Amniotic epithelial cell (primary cell): Measurements from ENCODE around the gene DUSP14.
A peak's percentile ranks its signal among the peaks of the same experiment; 100 is the strongest.
"Not testable (repeated sequence)": the region's sequence is repeated elsewhere in the genome, so short reads cannot be mapped to it uniquely, and the experiment has no call there.

Experiments
- DNase-seq: peaks from one replicate; pipeline ENCODE4 v3.0.0-alpha.2; 2010; ENCODE audit warnings: low read depth

DUSP14 gene

DNA sequence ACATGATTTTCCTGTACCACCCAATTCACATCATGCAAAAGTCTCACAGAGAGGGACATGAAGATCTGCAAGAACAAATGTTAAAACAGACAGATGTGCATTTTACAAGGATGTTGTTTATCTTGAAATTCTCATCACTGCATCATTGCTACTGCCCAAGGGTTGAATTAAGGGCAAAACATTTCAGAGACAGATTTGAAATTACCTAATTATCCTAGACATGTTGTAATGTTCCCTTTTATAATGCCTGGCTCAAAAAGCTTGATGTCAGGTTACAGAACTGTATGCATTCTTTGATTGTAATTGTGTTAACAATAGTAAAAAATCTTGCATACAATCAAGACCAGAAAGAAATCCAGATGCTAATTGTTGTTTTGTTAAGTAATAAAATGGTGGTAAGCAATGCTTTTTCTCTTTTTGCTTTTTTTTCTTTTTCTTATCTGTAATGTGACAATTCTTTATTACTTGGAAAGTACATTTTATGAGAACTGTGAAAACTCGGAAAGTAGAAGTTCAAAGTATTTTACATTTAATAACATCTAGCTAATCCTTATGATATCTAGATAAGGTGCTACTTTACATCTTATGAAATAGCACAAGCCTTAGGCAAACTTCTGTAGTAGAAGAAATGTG, 3.6 kb upstream of the DUSP14 start:
- peak; percentile 44 for DNase-seq

DNA sequence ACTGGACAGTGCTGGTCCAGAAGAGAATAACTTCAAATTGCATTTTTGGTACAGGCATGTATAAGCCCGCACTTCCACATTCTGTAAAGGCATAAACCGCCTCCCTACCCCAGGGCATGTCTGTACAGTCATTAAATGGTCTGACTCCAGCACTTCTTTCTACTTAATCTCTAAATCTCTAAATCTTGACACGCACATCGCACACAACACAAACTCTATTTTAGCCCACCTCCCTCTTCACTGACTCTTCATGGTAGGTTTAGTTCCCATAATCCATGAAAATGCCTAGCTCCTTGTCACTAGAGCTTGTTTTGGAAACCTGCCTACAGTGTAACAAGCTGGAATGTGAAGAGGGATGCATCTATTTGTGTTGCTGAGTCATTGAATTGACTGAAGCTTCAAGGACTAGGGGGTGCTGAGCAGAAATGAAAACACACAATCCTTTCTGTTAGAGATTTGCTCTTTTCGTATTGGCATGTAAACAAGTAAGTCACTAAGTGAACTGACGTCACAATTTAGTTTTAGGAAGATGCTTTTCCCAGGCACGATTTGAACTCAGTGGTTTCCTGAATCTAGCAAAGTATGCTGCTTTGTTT, 1.6 kb upstream of the DUSP14 start:
- peak; percentile 92 for DNase-seq

- peak; percentile 89 for DNase-seq
These were observed 989 bp upstream of the DUSP14 start for GRCh38 chr17:37488607-37489196.

DNA sequence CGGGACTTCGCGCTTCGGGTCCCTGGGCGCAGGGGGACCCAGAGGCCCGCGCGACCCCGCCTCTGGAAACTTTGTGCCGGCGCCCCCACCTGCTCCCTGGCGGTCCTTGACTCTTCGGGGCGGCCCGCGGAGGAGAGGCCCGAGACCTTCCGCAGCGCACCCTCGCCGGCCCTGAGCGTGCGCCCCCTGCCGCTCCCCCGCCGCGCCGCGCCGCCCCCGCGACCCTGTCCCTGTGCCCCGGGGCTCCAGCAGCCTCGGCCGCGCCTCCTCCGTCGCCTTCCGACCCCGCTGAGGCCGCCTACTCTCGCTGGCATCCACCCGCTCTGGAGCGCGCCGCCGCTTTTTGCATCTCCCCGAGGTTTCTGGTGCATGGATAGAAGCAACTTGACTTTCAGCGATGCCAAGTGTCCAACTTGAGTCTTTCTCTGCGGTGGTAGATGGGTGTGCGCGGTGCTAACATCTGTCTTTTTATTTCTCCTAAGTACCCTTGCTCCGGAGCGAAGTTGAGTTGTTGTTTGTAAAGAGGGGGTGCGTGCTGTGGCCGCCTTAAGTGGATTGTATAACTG, 414 bp downstream of the DUSP14 start:
- peak; percentile 48 for DNase-seq

DNA sequence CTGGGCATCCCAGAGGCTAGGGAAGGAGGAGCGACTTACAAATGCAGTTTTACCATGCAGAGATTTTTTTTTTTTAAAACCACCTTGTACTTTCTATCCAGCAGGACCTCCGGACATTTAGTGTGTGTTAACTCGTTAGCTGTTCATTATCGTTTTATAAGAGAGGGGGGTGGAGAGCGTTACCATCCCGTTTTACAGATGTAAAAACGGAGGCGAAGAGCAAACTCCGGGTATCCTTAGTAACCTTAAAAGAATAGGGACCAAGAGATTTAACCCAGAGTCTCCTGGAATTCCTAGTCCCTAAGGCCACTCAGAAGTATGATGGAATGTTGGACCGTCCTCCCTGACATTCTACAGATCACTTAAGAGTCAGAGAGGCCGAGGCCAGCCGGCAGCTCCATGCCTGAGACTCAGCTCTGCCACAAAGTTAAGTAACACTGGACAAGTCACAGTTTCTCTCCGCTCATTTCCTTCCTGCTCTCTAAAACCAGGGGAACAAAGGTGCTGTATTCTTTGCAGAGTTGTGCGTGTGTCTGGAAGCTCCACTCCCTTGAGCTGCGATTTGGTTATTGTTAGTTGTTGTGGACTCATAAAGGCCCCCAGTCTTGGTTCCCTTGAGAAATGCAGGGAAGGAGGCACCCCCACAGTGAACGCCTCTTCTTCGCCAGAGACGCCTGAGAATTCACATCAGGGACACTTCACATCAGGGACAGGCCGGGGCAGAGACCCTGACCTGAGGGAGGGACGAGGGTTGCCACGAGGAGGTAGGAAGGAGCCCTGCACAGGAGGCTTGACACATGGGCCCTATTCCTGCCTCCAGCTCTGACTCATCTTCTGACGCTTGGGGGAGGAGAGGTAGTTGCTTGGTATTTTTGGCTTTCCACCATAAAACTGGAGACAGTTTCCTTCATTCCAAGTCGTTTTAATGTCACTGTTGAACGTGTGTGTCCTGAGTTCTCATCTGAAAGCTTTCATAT, 1.2 kb downstream of the DUSP14 start:
- peak; percentile 74 for DNase-seq

GRCh38 chr17:37492167-37492566, 2.5 kb downstream of the DUSP14 start:
- no peak for DNase-seq

GRCh38 chr17:37493249-37494027, 3.7 kb downstream of the DUSP14 start:
- DNase-seq, result peak; percentile 89

GRCh38 chr17:37494401-37494831, 4.7 kb downstream of the DUSP14 start:
- DNase-seq, result peak; percentile 29

- no peak for DNase-seq
These were observed 5.3 kb downstream of the DUSP14 start for GRCh38 chr17:37494971-37495370.

DNA sequence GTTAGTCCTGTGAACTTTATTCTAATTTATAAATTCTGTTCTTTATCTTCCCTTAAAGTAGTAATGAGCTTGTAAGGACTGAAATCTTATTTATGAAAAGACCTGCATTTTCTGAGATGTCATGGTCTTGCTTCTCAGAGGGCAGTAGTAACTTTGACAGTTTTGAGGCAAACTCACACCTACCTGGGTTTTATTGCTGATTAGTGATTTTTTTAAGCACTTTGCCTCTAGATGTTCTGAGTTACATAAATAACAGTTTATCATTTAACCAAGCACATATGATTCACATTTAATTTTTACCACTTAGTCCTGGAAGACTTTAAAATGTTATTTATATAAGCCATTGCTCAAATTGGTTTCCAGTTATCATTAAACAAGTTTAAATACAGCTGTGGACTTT, 10.7 kb downstream of the DUSP14 start:
- DNase-seq, result no peak

- no peak for DNase-seq
These were observed 12.6 kb downstream of the DUSP14 start for GRCh38 chr17:37502009-37502936.

GRCh38 chr17:37503148-37503547, 13.5 kb downstream of the DUSP14 start:
- no peak for DNase-seq

GRCh38 chr17:37505333-37505732, 15.6 kb downstream of the DUSP14 start:
- DNase-seq, result no peak

GRCh38 chr17:37506678-37507077, 17.0 kb downstream of the DUSP14 start:
- peak; percentile 26 for DNase-seq

GRCh38 chr17:37507111-37507510, 17.4 kb downstream of the DUSP14 start:
- no peak for DNase-seq

GRCh38 chr17:37510056-37510455, 20.4 kb downstream of the DUSP14 start:
- no peak for DNase-seq

DNA sequence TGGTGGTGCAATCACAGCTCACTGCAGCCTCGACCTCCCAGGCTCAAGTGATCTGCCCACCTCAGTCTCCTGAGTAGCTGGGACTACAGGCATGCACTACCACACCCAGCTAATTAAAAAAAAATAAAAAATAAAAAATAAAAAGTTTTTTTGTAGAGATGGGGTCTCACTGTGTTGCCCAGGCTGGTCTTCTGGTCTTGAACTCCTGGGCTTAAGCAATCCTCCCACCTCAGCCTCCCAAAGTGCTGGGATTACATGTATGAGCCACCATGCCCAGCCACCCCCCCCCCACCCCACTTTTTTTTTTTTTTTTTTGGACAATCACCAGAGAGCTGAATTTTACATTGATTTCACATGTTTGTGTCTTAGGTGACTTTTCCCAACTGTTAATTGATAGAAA, 22.0 kb downstream of the DUSP14 start:
- not testable (repeated sequence) for DNase-seq

DNA sequence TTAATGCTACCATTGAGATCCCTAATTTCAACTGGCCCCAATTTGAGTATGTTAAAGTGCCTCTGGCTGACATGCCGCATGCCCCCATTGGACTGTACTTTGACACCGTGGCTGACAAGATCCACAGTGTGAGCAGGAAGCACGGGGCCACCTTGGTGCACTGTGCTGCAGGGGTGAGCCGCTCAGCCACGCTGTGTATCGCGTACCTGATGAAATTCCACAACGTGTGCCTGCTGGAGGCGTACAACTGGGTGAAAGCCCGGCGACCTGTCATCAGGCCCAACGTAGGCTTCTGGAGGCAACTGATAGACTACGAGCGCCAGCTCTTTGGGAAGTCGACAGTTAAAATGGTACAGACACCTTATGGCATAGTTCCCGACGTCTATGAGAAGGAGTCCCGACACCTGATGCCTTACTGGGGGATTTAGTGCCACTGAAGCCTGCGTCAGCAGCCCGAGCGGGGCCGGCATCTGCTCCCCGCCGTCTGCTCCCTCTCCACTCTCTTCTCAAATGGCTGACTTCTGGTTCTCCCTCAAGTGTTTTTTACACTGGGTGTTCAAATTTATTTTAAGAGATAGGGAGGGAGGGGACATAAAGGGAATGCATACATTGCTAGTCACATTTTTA, 22.9 kb downstream of the DUSP14 start:
- DNase-seq, result no peak

DNA sequence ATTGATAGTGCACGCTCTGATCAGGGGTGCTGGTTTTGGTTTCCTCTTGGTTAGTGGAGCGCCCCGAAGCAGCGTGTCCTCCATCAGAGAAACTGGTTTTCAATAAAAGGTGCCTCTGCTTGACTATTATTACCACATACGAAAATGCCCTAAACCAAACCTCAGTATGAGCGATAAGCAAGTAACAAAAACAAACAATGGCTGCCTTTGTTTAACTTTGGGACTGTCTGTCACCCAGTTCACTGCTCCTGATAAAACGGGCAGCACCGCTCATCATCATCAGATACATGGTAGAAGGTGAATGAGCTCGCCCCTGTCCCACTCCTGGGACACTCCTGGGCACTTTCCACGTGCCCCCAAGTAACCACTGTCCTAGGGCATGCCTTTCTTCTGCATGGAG, 24.0 kb downstream of the DUSP14 start:
- DNase-seq, result no peak

- peak; percentile 63 for DNase-seq
These were observed 26.5 kb downstream of the DUSP14 start for GRCh38 chr17:37516127-37516571.
